AG08396 (cell line): ENCODE data around the gene ASH1L.
"Not testable (repeated sequence)": the region's sequence is repeated elsewhere in the genome, so short reads cannot be mapped to it uniquely, and the experiment has no call there.

ENCODE experiments used
- DNase-seq: peaks from one replicate; pipeline ENCODE4 v3.0.0; 2012; ENCODE audit warnings: low spot score, mixed read lengths

Gene ASH1L

DNA sequence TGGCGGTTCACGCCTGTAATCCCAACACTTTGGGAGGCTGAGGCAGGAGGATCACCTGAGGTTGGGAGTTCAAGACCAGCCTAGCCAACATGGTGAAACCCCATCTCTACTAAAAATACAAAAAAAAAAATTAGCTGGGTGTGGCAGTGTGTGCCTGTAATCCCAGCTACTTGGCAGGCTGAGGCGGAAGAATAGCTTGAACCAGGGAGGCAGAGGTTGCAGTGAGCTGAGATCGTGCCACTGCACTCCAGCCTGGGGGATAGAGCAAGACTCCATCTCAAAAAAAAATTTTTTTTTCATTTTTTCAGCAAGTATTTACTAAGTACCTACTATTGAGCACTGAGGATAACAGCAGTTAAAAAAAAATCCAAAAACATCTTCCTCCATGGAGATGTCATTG, 69.0 kb downstream of the ASH1L start:
- DNase-seq = not testable (repeated sequence)

DNA sequence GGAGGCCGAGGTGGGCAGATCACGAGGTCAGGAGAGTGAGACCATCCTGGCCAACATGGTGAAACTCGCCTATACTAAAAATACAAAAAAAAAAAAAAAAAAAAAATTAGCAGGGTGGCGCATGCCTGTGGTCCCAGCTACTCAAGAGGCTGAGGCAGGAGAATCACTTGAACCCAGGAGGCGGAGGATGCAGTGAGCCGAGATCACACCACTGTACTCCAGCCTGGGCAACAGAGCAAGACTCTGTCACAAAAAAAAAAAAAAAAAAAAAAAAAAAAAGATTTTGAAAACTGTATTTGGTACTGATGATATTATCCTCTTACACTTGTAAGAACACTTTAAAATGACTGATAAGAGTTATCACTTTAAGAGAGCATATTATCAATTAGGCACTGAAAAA, 74.2 kb downstream of the ASH1L start:
- DNase-seq = not testable (repeated sequence)

DNA sequence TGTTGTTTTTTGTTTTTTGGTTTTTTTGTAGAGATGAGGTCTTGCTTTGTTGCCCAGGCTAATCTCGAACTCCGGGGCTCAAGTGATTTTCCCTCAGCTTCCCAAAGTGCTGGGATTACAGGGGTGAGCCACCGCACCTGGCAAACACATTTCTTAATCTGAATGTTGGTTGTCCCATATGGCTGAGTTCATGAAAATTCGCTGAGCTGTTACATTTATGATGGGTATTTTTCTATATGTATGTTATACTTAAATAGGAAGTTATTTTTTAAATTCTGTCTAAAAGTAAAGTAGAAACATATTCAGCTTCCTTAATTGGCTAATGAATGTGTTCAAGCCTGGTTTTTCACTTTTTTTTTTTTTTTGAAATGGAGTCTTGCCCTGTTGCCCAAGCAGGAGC, 75.1 kb downstream of the ASH1L start:
- DNase-seq = no peak

DNA sequence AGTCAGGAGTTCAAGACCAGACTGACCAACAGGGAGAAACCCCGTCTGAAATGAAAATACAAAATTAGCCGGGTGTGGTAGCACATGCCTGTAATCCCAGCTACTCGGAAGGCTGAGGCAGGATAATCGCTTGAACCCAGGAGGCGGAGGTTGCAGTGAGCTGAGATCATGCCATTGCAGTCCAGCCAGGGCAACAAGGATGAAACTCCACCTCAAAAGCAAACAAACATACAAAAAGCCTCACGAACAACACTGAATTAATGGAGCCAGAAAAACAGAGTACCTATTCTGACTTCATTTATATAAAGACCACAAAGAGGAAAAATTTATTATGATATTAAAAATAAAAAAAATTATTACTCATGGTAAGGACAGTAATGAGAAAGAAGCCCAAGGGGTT, 75.7 kb downstream of the ASH1L start:
- DNase-seq = not testable (repeated sequence)

DNA sequence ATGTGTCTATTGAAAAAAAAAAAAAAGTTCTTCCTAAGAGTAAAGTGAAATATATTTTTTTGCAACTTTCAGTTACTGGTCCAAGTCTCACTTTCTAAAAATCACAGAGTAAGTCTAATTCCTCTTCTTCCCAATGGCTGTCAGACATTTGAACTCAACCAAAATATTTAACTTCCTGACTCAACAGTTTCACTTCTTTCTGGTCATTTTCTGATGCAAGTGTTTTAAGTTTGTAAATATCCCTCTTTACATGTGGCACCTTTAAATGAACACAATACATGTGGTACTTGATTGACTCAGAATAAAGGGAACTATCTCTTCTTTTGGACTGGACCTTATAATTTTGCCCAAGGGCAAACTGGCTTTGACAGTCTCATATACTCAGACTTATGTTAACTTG, 76.7 kb downstream of the ASH1L start:
- DNase-seq = no peak

DNA sequence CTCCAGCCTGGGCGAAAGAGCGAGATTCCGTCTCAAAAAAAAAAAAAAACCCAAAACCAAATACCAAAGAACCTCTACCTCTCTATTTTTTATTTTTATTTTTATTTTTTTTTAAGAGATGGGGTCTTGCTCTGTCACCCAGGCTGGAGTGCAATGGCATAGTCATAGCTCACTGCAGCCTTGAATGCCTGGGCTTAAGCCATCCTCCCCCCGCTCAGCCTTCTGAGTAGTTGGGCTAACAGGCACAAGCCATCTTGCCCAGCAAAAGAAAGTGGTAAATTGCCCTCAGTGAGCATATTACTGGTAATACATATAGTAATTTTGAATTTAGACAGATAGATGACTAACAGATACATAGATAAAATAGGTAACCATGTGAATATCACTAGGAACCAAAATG, 77.4 kb downstream of the ASH1L start:
- no peak for DNase-seq

DNA sequence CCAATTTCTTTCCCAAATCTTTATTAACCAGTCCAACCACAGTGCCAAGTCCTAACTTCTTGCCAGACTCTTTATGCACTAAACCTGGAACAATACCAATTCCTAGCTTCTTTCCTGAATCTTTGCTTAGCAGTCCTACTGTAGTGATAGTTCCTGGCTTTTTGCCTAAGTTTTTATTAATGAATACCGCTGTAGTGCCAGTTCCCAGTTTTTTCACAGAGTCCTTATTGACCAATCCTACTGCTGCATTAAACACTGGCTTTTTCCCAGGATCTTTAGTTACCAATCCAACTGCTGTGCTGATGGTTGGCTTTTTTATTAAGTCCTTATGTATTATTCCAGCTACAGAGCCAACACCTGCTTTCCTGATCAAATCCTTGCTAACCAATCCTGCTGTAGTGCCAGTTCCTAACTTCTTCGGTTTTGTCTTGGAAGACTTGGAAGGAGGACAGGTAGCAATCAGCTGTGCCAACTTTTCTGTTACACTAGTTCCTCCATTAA, 80.8 kb downstream of the ASH1L start:
- DNase-seq = no peak

DNA sequence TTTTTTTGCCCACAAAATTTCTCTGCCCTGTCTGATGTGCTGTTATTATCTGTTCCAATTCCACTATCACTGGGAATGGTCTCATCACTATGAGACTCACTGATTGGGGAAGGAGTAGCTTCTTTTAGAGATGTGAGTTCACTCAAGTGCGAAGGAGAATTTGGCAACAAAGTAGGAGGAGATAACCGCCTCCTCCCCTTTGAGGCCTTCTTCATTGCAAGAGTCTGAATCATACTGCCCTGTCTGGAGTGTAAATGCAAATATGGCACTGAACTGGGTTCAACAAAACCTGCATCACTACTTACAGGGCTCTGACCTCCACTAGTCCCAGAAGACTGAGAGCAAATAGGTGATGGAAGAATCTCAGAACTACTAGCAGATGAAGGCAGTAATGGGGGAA, 83.4 kb downstream of the ASH1L start:
- DNase-seq = peak; percentile 20

DNA sequence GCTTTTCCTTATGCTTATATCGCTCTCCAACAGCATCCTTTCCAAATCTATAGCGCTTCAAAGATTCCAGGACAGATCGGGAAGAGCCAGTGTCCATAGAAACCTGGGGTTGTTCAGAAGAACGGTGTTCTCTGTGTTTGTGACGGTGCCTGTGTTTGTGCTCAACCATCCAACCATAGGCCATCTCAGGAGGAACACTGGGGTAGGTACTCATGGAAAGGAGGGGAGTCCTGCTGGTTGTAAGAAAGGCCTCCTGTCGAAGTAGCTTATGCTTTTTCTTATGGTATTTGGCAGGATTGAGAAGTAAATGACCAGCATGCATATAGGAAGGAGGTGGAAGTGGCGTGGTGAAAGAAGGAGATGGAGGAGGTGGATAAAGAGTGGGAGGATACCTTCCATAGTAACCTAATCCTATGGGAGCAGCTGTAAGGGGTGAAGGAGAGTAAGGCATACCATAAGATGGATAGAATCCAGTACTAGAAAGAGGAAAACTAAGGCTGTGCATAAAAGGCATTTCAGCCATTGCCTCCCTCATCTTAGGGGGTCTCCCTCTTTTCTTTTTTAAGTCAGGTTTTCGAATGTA, 84.2 kb downstream of the ASH1L start:
- DNase-seq = no peak

DNA sequence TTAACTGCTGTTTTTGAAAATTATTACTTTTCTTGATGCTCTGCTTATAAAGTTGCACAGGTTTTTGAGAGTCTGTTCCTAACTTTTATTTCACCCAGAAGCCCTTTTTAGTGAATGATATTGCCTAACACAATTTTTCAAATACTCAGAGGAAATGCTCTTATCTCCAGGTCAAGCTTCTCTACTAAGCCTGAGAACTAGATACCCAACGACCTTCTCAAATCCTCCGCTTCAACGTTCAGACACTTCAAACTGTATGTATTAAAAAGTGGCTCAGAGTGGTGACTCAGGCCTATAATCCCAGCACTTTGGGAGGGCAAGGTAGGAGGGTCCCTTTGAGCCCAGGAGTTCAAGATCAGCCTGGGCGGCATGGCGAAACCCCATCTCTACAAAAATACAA, 88.5 kb downstream of the ASH1L start:
- DNase-seq = no peak

DNA sequence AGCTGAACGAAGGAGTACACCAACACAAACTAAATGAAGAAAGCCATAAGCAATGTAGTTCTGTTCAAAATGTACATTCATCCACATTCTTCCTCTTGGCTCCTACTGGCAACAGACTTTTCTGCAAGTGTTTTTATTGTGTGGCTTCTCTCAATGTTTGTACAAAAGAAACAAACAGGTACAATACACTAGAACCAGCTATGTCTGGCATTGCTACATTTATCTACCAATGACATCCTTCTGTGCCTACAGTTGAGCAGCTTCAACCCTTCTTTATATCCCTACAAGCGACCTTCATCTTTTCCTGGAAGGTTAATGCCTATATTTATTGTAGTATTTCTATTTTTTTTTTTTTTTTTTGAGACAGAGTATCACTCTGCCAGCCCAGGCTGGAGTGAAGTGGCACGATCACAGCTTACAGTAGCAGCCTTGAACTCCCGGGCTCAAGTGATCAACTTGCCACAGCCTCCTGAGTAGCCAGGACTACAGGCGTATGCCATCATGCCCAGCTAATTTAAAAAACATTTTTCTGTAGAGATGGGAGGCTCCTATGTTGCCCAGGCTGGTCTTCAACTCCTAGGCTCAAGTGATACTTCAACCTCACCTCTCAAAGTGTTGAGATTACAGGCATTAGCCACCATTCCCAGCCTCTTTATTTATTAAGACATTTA, 89.3 kb downstream of the ASH1L start:
- no peak for DNase-seq

DNA sequence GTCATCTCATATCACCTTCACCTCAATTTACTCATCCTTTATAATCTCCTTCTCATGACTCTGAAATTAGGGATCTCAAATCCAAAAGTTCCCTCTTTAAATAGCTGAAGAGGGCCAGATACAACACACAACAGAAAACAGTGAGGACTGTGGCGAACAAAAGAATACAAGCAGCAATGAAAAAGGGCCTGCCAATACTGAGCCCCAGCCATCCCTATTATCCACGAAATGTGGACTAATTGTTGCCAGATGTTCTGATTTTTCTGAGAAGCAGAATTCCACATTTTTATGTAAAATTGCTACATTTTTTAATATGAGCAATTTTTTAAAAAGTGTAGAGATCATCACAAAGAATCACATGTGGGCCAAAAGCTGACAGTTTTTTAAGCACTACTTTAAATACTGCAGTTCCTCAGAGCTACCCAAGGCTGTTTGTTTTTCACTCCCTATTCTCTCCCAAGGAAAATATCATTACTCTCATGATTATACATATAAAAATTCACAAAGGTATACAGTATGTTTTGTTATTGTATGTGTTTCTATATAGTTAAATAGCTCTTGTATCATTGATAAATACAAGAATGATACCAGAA, 90.0 kb downstream of the ASH1L start:
- no peak for DNase-seq

DNA sequence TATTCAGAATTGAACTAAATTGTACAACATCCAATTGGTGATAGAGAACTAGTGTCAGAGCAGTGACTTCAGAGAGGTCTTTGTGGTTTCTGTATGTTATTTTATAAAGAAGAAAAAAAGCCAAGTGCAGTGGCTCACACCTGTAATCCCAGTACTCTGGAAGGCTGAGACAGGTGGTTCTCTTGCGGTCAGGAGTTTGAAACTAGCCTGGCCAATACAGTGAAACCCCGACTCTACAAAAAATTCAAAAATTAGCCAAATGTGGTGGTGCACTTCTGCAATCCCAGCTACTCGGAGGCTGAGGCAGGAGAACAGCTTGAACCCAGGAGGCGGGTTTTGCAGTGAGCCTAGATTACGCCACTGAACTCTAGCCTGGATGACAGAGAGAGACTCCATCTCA, 90.7 kb downstream of the ASH1L start:
- DNase-seq = no peak

DNA sequence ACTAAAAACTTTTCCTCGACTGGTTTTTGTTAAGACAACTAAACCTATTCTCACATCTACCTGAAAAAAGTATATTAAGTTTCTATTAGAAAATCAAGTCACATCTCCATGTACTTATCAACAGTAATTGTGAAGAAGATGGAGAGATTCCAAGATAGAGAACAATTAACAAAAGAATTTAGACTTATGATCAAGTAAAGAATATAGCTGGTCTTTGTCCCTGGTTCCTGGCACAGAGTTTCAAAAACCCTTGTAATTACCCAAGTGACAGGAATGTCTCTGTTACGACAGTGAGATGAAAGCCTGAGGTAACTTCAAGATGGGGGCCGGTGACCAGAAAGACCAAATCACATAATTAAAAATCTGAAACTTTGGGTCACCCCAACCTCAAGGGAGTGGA, 91.6 kb downstream of the ASH1L start:
- no peak for DNase-seq

DNA sequence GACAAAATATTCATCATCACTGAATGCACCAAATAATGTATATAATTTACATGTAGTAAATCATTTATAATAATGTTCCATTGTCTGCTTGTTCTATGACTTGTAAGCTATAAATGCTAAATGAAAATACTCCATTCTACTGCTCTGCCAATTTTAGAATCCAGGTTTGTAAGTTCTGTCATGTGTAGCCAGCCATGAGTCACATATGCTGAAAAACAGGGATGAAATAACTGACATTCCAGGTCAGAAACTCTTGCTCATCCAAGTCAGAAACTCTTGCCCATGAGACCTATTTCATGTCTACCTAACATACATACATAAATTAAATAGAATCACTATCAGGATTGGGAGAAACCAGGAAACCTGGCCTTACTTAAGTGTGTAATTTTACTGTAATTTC, 95.6 kb downstream of the ASH1L start:
- peak; percentile 60 for DNase-seq

DNA sequence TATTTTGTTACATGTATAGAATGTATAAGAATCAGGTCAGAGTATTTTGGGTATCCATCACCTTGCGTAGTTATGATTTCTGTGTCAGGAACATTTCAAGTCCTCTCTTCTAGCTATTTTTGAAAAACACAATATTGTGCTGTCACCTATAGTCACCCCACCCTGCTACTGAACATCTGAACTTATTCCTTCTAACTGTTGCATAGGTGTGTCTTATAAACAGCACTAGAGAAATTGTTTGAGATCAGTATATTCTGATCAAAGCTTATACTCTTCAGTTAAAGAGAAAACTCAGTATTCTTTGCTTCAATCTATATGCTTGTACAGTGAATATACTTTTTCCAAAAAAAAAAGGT, 96.0 kb downstream of the ASH1L start:
- no peak for DNase-seq

DNA sequence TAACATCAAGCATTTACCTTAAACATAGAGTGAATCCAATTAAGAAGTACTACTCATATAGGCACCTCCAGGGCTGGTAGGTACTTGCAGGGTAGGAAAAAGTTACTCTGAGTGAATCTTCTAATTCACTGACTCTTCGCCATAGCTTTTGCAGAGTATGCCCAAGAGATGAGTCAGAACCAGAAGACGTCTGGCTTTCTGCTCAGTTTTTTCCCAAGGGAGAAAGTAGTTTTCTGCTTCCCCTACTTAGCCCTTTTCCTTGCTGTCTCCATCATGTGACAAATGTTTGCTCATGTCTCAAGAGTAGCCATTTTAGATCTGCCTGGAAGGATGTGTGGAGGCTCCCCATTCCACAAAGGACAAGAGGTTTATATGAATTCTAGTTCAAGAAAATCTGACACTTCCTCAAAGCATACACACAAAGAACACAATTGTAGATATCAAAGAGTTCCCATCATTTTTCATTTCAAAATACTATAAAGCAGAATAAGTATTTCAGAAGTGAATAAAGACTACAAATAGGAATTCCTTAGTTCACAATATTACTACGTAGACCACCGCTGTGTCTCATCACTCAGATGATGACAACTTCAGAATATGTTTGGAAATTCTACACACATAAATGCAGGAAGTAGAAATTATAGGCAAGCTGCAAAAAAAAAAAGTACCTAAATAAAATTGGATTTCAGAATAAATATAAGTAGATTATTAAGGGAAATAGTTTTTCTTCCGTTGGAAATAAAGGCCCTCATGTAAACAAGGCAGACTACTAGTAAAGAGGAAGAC, 98.5 kb downstream of the ASH1L start:
- peak; percentile 20 for DNase-seq

DNA sequence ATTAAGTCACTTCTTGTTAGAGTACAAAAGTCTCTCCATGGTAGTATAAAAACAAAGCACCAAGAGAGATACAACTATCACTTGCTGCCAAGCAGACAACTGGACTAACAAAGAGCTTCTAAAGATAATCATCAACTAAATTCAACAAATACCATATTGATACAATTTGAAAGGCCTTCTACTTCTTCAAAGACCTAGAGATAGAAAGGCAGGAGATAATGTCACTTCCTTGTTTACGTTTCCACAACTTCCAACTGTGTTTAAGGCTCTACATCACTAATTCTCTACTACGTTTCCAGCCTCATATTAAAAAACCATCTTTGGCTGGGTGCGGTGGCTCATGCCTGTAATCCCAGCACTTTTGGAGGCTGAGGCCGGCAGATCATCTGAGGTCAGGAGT, 104.5 kb downstream of the ASH1L start:
- DNase-seq = no peak

DNA sequence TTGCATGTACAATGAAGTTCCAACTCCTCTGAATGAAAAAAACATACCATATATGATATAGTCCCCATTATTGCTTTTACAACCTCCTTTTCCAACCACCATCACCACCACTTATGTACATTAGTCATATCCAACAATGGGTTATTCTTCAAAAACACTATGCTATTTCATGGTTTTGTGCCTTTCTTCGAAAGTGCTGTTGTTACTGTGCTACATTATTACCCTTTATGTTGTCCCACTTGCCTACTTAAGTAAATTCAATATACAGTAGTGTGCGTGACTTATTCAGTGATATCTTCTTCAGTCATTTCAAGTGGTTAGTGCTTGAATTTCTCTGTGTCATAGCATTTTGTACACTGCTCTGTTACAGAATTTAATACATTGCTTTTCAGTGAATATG, 105.3 kb downstream of the ASH1L start:
- DNase-seq = no peak

DNA sequence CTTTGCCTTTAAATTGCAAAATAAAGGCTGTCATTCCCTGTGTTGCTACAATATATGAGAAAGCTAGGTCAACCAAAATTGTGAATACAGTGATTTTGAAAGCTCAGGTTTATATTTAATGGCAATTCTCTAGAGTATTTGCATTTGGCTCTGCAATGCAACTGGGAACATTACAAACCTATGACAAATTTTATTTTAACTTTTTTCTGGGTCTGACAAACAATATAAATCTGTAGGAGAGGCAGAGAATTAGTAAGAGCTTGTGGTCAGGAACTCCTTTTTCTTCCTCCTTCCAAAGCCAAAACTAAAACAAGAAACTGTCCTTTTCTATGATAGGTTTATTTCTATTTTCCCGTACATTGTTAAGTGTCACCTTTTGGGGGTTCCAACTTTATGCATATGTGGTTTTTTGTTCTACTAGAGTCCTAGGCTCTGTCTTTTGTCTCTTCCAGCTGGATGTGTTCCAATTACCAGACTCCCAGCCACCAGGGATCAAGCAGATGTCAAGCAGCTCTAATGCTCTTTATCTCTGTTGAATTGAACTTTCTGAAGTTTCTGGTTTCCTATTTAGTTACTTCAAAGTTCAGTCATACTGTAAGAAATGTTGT, 106.9 kb downstream of the ASH1L start:
- no peak for DNase-seq

DNA sequence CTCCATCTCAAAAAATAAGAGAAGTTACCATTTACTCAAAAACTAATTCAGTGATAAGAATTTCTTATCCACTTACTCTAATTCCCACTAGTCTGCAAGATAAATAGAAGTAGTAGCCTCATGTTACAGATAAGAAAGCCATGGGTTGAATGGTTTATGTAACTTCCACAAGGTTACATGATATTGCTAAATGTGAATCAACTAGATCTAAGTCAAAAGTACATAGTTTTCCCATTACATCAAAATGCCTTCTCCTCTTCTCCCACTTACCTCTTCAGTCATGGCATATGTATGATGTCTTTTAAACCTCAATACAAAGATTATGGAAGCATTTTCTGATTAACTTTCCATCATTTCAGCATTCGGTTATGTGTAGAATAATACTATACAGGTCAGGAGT, 108.5 kb downstream of the ASH1L start:
- DNase-seq = no peak

DNA sequence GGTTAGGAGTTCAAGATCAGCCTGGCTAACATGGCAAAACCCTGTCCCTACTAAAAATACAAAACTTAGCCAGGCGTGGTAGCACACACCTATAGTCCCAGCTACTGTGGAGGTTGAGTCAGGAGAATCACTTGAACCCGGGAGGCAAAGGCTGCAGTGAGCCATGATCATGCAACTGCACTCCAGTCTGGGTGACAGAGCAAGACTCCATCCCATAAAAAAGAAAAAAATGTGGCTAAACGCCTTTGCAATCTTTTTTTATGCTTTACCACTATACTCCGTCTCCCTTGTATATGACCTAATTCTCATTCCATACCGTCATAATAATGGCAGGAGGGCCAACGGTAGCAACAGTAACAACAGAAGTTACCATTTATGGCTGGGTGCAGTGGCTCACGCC, 109.5 kb downstream of the ASH1L start:
- no peak for DNase-seq

DNA sequence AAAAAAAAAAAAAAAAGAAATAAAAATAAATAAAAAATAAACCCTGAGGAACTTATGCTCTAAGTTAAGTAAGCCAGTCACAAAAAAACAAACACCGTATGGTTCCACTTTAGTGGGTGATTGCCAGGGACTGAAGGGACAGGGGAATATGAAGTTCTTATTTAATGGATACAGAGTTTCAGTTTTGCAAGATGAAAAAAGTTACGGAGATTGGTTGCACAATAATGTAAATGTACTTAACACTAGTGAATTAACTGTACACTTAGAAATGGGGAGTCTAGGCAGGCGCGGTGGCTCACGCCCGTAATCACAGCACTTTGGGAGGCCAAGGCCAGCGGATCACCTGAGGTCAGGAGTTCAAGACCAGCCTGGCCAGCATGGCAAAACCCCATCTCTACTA, 111.4 kb downstream of the ASH1L start:
- DNase-seq = no peak
